GM12864 (cell line): ENCODE results near the gene NARS2.

Source experiments
- DNase-seq: peaks from one replicate; pipeline ENCODE4 v3.0.0-alpha.2; 2011; ENCODE audit warnings: low read depth
- H3K4me3 ChIP-seq: 2 replicates; pipeline ENCODE4 v1.5.1; 2011; ENCODE audit warnings: mild to moderate bottlenecking, low read depth, low read length, control low read depth
- TF ChIP-seq, protein P1 (sequence below): IDR thresholded peaks from 2 replicates; pipeline ENCODE4 v1.5.1; 2011; ENCODE audit warnings: low read depth, mild to moderate bottlenecking, moderate library complexity, low read length, control low read depth, inconsistent platforms; ENCODE audit errors: missing control alignments

NARS2 gene

DNA sequence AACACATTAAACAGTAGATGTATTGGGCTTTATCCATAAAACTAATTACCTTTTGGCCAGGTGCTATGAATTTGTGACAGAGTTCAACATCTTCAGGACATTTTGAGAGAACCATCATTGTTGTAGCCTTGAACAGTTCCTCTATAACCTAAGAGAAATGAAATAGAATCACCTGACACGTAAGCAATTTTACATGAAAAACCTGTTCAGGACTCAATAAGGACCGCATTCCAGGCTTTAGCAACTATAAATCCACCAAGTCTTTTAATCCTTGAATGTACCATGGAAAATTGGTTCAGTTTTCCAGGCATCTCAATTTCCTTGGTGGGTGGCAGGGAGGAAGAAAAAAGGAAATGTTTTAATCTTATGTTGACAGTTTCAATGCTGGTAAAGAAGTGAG lies 96.1 kb downstream of the NARS2 start:
- H3K4me3 ChIP-seq: no peak overlapping the region
- TF ChIP-seq, protein P1, sequence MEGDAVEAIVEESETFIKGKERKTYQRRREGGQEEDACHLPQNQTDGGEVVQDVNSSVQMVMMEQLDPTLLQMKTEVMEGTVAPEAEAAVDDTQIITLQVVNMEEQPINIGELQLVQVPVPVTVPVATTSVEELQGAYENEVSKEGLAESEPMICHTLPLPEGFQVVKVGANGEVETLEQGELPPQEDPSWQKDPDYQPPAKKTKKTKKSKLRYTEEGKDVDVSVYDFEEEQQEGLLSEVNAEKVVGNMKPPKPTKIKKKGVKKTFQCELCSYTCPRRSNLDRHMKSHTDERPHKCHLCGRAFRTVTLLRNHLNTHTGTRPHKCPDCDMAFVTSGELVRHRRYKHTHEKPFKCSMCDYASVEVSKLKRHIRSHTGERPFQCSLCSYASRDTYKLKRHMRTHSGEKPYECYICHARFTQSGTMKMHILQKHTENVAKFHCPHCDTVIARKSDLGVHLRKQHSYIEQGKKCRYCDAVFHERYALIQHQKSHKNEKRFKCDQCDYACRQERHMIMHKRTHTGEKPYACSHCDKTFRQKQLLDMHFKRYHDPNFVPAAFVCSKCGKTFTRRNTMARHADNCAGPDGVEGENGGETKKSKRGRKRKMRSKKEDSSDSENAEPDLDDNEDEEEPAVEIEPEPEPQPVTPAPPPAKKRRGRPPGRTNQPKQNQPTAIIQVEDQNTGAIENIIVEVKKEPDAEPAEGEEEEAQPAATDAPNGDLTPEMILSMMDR: no peak
- no peak for DNase-seq

DNA sequence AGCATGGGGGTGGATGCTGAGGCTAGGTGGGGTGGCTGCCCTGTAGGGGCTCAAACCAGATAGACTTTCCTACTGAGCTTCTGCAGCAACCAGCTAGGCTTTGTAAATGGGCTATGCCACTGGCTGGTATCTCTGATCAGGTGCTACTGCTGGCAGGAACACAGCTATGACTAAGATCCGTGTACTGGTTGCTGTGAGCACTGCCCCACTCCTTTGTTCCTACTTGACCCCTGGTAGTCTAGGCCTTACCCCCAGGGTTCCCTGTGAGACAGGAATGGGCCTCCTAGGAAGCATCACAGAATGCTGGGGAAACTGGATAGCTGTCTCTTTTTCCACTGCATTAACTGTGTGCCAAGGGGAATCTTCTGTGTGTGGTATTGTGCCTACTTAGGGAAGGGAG lies 98.6 kb downstream of the NARS2 start:
- no peak for DNase-seq
- TF ChIP-seq, protein P1: no peak

DNA sequence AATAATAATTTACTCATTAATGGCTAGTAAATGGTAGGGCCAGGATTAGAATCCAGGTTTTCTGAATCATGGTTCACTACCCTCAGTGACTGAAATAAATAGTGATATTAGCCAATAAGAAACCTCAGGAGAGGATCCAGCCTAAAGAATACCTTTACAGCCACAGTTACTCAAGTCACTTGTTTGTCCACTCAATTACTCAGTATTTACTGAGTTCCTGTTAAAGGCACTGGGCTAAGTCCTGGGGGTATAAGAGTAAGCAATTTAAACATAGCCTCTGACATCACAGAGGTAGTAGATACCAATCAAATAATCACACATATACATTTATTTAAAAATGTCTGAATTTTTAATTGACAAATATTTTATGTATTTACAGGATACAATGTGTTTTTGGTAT lies 100.2 kb downstream of the NARS2 start:
- TF ChIP-seq, protein P1: no peak
- H3K4me3 ChIP-seq: no peak overlapping the region
- DNase-seq: no peak

More for the DNA sequence above, 98.6 kb downstream of the NARS2 start:
- H3K4me3 ChIP-seq: no peak overlapping the region

DNA sequence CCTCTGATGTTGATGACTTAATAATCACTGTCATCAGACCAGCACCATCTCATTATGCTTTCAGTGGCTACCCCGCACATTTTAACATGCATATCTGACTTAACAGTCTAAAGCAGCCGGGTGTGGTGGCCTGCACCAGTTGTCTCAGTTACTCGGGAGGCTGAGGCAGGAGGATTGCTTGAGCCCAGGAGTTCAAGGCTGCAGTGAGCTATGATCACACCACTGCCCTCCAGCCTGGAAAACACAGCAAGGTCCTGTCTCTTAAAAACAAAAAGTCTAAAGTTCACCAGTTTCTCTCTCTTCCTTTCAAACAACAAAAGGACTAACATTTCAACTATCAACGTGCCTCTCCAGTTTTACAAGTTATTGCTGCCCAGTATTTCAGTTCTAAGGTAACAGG lies 101.8 kb downstream of the NARS2 start:
- no peak overlapping the region for H3K4me3 ChIP-seq
- TF ChIP-seq, protein P1: no peak

DNA sequence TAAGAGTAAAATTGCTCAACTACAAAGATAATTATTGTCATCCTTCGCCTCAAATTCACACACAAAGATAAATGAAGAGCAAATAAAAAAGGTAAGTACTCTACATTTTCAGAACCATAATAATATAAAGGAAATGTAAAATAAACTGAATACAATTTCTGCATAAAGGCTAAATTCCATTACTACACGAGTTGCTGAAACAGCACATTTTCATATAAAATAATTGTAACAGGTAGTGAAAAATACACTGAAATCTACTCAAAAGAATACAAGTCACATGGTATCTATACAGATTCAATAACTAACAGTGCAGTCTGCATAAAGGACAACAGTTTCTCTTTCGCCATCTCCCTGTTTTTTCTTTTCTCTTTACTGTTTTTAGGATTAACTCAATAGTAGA lies 102.3 kb downstream of the NARS2 start:
- no peak overlapping the region for H3K4me3 ChIP-seq
- TF ChIP-seq, protein P1: no peak

More for the DNA sequence above, 101.8 kb downstream of the NARS2 start:
- no peak for DNase-seq

DNA sequence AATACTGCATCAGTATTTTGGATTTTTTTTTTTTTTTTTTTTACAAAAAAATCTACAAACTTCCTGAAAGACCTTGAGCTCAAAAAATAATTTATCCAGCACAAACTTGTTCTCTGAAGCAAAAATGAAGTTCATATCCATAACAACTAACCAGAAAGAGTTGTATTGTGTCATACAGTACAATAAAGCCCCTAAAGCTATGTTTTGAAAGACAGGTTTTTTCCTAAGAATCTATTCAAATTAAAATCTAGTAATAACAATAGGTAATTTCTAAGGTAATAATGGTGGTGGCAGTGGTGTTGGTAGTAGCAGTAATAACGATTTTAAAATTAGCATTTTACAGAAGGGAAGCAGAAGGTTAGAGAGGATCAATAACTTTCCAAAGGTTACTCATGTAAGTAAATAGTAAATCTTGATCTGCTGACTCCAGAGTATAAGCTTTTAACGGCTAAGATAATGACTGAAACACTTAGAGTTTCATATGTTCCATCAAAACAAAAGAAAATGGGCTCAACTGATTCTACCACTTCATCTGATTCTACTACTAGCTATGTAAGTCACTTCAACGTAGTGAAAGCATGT lies 103.7 kb downstream of the NARS2 start:
- no peak for DNase-seq
- TF ChIP-seq, protein P1: no peak
- no peak overlapping the region for H3K4me3 ChIP-seq

More for the DNA sequence above, 102.3 kb downstream of the NARS2 start:
- DNase-seq: no peak

DNA sequence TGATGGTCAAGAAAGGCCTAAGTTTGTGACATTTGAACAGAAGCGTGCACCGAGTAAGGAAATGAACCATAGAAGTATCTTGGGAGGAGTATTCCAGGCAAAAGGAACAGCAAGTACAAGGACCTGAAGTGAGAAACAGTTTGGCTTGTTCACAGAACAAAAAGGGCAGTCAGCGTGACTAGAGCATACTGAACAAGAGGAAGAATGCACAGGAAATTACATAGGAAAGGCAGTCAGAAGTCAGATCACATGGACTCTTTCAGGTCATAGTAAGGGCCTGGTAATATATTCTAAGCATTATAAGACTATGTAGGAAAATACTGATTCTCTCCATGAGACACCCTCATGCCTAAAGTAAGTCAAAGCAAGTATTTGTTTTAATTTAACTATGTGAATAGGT lies 104.8 kb downstream of the NARS2 start:
- no peak overlapping the region for H3K4me3 ChIP-seq
- TF ChIP-seq, protein P1: no peak
- no peak for DNase-seq
